ENCODE results near the gene LYPD4.

Gene LYPD4

GRCh38 chr19:41850381-41850780, 5.9 kb upstream of the LYPD4 start:
- no peak for DNase-seq (ENCODE audit: low read depth)

GRCh38 chr19:41849067-41849466, 4.6 kb upstream of the LYPD4 start:
- DNase-seq (ENCODE audit: low read depth) = no peak

- no peak for DNase-seq (ENCODE audit: low read depth)
Measured at GRCh38 chr19:41848666-41849065, 4.2 kb upstream of the LYPD4 start.

- no peak for DNase-seq (ENCODE audit: low read depth)
Measured at GRCh38 chr19:41847351-41848105, 3.0 kb upstream of the LYPD4 start.

GRCh38 chr19:41845051-41845590, 638 bp upstream of the LYPD4 start:
- no peak for DNase-seq (ENCODE audit: low read depth)

GRCh38 chr19:41845001-41845050, 343 bp upstream of the LYPD4 start, which contains the start of gene DMRTC2:
TSS of gene DMRTC2 (plus strand) at chr19:41845042. CDS start at chr19:41847429, 2,387 bp downstream.
- no peak for DNase-seq (ENCODE audit: low read depth)

- no peak for DNase-seq (ENCODE audit: low read depth)
Measured at GRCh38 chr19:41843371-41843770, 1.1 kb downstream of the LYPD4 start.

- no peak for DNase-seq (ENCODE audit: low read depth)
Measured at GRCh38 chr19:41839211-41839610, 5.3 kb downstream of the LYPD4 start.

- no peak for DNase-seq (ENCODE audit: low read depth)
Measured at GRCh38 chr19:41837981-41838708, 6.3 kb downstream of the LYPD4 start.

- peak; percentile 9 for DNase-seq (ENCODE audit: low read depth)
Measured at GRCh38 chr19:41821003-41821735, 23.3 kb downstream of the LYPD4 start.

- DNase-seq (ENCODE audit: low read depth) = no peak
Measured at GRCh38 chr19:41816761-41817160, 27.7 kb downstream of the LYPD4 start.

- no peak for DNase-seq (ENCODE audit: low read depth)
Measured at GRCh38 chr19:41815301-41815700, 29.2 kb downstream of the LYPD4 start.

GRCh38 chr19:41813911-41814310, 30.6 kb downstream of the LYPD4 start:
- DNase-seq (ENCODE audit: low read depth) = no peak

- no peak for DNase-seq (ENCODE audit: low read depth)
Measured at GRCh38 chr19:41811981-41812380, 32.5 kb downstream of the LYPD4 start.

- DNase-seq (ENCODE audit: low read depth) = no peak
Measured at GRCh38 chr19:41811036-41811435, 33.4 kb downstream of the LYPD4 start.

- no peak for DNase-seq (ENCODE audit: low read depth)
Measured at GRCh38 chr19:41810301-41810700, 34.2 kb downstream of the LYPD4 start.

GRCh38 chr19:41808663-41809566, 35.6 kb downstream of the LYPD4 start:
- DNase-seq (ENCODE audit: low read depth) = no peak

GRCh38 chr19:41807176-41807575, 37.3 kb downstream of the LYPD4 start:
- DNase-seq (ENCODE audit: low read depth) = no peak

- no peak for DNase-seq (ENCODE audit: low read depth)
Measured at GRCh38 chr19:41804336-41804735, 40.1 kb downstream of the LYPD4 start.

- no peak for DNase-seq (ENCODE audit: low read depth)
Measured at GRCh38 chr19:41802770-41803169, 41.7 kb downstream of the LYPD4 start.

GRCh38 chr19:41801792-41802211, 42.7 kb downstream of the LYPD4 start:
- DNase-seq (ENCODE audit: low read depth) = no peak

GRCh38 chr19:41801031-41801430, 43.5 kb downstream of the LYPD4 start:
- DNase-seq (ENCODE audit: low read depth) = no peak
